Neural progenitor cell (in vitro differentiated cells): ENCODE measurements around the gene SLFN12L.

Experiments used
- EZH2 ChIP-seq: fragments of 200-600 bp; sonication (generic); IDR thresholded peaks from 2 replicates; pipeline ENCODE4 v1.6.1; 2017; ENCODE audit warnings: antibody characterized with exemption, mild to moderate bottlenecking, moderate library complexity
- TF ChIP-seq, protein P1 (sequence below): fragments of 200-600 bp; sonication (generic); IDR thresholded peaks from 2 replicates; pipeline ENCODE4 v1.5.1; 2017; ENCODE audit warnings: antibody characterized with exemption, mild to moderate bottlenecking

DNA sequence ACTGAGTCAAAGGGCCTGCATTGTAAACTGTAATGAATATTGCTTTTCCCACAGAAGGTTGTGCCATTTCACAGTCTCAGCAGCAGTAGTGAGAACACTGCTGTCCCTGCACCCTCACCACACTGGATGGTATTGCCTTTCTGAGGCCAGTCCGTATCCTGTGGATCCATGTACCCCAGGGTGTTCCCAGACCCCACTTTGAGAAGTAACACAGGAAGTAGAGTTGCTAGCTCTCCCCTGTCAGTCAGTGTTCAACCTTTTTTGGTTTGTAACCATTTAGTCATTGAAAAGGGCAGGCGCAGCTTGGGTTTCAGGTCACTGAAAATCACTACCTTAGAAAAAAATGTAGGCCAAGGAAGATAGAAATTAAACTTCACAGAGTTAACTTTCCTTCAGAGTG is 37.9 kb downstream of the SLFN12L start:
- TF ChIP-seq, protein P1, sequence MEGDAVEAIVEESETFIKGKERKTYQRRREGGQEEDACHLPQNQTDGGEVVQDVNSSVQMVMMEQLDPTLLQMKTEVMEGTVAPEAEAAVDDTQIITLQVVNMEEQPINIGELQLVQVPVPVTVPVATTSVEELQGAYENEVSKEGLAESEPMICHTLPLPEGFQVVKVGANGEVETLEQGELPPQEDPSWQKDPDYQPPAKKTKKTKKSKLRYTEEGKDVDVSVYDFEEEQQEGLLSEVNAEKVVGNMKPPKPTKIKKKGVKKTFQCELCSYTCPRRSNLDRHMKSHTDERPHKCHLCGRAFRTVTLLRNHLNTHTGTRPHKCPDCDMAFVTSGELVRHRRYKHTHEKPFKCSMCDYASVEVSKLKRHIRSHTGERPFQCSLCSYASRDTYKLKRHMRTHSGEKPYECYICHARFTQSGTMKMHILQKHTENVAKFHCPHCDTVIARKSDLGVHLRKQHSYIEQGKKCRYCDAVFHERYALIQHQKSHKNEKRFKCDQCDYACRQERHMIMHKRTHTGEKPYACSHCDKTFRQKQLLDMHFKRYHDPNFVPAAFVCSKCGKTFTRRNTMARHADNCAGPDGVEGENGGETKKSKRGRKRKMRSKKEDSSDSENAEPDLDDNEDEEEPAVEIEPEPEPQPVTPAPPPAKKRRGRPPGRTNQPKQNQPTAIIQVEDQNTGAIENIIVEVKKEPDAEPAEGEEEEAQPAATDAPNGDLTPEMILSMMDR = no peak
- no peak for TF ChIP-seq EZH2
